ENCODE measurements around the gene ZNF124.
"Not testable (repeated sequence)": the region's sequence is repeated elsewhere in the genome, so short reads cannot be mapped to it uniquely, and the experiment has no call there.

Gene ZNF124

GRCh38 chr1:247164694-247165093 is 7.1 kb downstream of the ZNF124 start:
- H3K36me3 ChIP-seq (replicated peaks) = no peaks in the 10 kb centered on the region

GRCh38 chr1:247156787-247157232 is 15.0 kb downstream of the ZNF124 start:
- TF ChIP-seq CTCF (IDR thresholded peaks at IDR 0.05; ENCODE audit: low read depth, low read length, missing control alignments) = no peak
- H3K4me3 ChIP-seq (ENCODE audit: low read depth, low read length) = no peak overlapping the region
- in situ Hi-C loops (cut with HindIII; ENCODE audit: low pct_ligation_motif_present, low sequenced_read_pairs) = no loop called here
- H3K27me3 ChIP-seq (replicated peaks) = no peaks in the 10 kb centered on the region
- no peak overlapping the region for H3K27ac ChIP-seq
- DNase-seq = no peak
- H3K36me3 ChIP-seq (replicated peaks) = peaks cover 38% of the 10 kb centered on the region

More at GRCh38 chr1:247164694-247165093, 7.1 kb downstream of the ZNF124 start:
- no peak overlapping the region for H3K4me3 ChIP-seq (ENCODE audit: low read depth, low read length)
- no peak for TF ChIP-seq CTCF (IDR thresholded peaks at IDR 0.05; ENCODE audit: low read depth, low read length, missing control alignments)
- no peaks in the 10 kb centered on the region for H3K27me3 ChIP-seq (replicated peaks)
- no peak overlapping the region for H3K27ac ChIP-seq
- in situ Hi-C loops (cut with HindIII; ENCODE audit: low pct_ligation_motif_present, low sequenced_read_pairs) = no loop called here
- DNase-seq = no peak

DNA sequence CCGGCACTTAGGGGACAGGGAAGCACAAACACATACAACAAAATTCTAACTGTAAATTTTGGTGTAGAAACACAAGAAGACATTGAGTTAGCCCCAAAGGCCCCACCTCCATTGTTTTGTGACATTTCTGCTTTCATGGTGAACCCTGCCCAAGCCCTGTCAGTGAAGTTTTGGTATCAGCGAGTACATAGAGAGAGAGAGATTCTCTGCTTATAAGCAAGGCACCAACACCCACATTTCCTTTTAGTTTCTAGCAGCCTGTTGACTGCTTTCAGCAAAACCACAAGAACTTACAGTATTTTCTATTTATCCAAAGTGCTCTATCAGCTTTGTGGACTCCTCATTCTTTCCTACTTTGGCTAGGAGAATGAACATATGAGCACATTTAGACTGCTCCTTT is 24.0 kb downstream of the ZNF124 start:
- no peak for DNase-seq
- TF ChIP-seq CTCF (IDR thresholded peaks at IDR 0.05; ENCODE audit: low read depth, low read length, missing control alignments) = no peak
- H3K27ac ChIP-seq = no peak overlapping the region
- no peaks in the 10 kb centered on the region for H3K27me3 ChIP-seq (replicated peaks)
- peaks cover 13% of the 10 kb centered on the region for H3K36me3 ChIP-seq (replicated peaks)
- in situ Hi-C loops (cut with HindIII; ENCODE audit: low pct_ligation_motif_present, low sequenced_read_pairs) = no loop called here
- no peak overlapping the region for H3K4me3 ChIP-seq (ENCODE audit: low read depth, low read length)

DNA sequence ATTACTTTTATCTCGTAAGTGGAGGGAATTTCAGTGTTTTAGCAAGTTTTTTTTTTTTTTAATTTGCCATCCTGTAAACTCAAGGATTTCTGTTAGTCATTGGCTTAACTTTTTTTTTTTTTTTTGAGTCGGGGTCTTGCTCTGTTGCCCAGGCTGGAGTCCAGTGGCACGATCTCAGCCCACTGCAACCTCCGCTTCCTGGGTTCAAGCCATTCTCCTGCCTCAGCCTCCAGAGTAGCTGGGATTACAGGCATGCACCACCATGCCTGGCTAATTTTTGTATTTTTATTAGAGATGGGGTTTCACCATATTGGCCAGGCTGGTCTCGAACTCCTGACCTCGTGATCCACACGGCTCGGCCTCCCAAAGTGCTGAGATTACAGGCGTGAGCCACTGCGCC is 24.7 kb downstream of the ZNF124 start:
- H3K27ac ChIP-seq; H3K4me3 ChIP-seq (ENCODE audit: low read depth, low read length); DNase-seq; H3K27me3 ChIP-seq (replicated peaks); in situ Hi-C loops (cut with HindIII; ENCODE audit: low pct_ligation_motif_present, low sequenced_read_pairs): not testable (repeated sequence)
- peaks cover 11% of the 10 kb centered on the region for H3K36me3 ChIP-seq (replicated peaks)

- in situ Hi-C loops (cut with HindIII; ENCODE audit: low pct_ligation_motif_present, low sequenced_read_pairs) = no loop called here
- no peak for DNase-seq
- H3K36me3 ChIP-seq (replicated peaks) = peaks cover 11% of the 10 kb centered on the region
Observed at GRCh38 chr1:247146671-247147070, 25.1 kb downstream of the ZNF124 start.

GRCh38 chr1:247145279-247145678 is 26.5 kb downstream of the ZNF124 start:
- Histone ChIP-seq H3K27ac (no peak overlapping the region), H3K36me3 (replicated peaks) (peaks cover 11% of the 10 kb centered on the region), H3K27me3 (replicated peaks) (no peaks in the 10 kb centered on the region), H3K4me3 (ENCODE audit: low read depth, low read length) (no peak overlapping the region)
- in situ Hi-C loops (cut with HindIII; ENCODE audit: low pct_ligation_motif_present, low sequenced_read_pairs) = no loop called here
- DNase-seq = no peak
- no peak for TF ChIP-seq CTCF (IDR thresholded peaks at IDR 0.05; ENCODE audit: low read depth, low read length, missing control alignments)

More at GRCh38 chr1:247146671-247147070, 25.1 kb downstream of the ZNF124 start:
- Histone ChIP-seq H3K27ac (no peak overlapping the region), H3K27me3 (replicated peaks) (no peaks in the 10 kb centered on the region), H3K4me3 (ENCODE audit: low read depth, low read length) (no peak overlapping the region)
- TF ChIP-seq CTCF (IDR thresholded peaks at IDR 0.05; ENCODE audit: low read depth, low read length, missing control alignments) = peak; percentile 45

DNA sequence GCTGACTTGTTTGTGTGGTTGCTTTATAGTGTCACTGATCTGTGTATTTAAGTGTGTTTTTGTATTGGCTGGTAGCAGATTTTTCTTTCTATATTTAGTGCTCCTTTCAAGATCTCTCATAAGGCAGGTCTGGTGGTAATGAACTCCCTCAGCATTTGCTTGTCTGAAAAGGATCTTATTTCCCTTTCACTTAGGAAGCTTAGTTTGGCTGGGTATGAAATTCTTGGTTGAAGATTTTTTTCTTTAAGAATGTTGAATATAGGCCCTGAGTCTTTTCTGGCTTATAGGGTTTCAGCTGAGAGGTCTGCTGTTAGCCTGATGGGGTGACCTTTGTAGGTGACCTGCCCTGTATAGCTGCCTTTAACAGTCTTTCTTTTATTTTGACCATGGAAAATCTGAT is 32.3 kb downstream of the ZNF124 start:
- H3K36me3 ChIP-seq (replicated peaks); H3K27me3 ChIP-seq (replicated peaks); H3K27ac ChIP-seq; H3K4me3 ChIP-seq (ENCODE audit: low read depth, low read length); DNase-seq; in situ Hi-C loops (cut with HindIII; ENCODE audit: low pct_ligation_motif_present, low sequenced_read_pairs): not testable (repeated sequence)

Measured in brain microvascular endothelial cell (primary cell).